Activated CD4-positive, alpha-beta T cell treated with anti-CD3 and anti-CD28 coated beads, Interleukin-2, amount 50 U/mL, for 1 hour (primary cell): ENCODE results near the gene COP1.

Experiments used
- DNase-seq: peaks from one replicate; pipeline ENCODE4 v3.0.0-alpha.2; 2020

The COP1 gene

GRCh38 chr1:176198413-176198812 lies 8.7 kb downstream of the COP1 start:
- no peak for DNase-seq

DNA sequence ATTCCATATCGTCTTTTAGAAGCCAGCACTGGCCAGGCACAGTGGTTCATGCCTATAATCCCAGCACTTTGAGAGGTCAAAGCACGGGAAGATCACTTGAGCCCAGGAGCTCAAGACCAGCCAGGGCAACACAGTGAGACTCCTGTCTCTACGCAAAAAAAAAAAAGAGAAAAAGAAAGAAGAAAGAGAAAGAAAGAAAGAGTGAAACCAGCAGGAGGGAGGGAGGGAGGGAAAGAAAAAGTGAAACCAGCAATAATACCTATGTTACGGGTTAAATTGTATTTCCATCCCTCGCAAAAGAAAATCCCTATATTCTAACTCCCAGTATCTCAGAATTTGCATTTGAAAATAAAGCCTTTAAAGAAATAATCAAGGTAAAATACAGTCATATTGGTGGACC lies 10.4 kb downstream of the COP1 start:
- no peak for DNase-seq

DNA sequence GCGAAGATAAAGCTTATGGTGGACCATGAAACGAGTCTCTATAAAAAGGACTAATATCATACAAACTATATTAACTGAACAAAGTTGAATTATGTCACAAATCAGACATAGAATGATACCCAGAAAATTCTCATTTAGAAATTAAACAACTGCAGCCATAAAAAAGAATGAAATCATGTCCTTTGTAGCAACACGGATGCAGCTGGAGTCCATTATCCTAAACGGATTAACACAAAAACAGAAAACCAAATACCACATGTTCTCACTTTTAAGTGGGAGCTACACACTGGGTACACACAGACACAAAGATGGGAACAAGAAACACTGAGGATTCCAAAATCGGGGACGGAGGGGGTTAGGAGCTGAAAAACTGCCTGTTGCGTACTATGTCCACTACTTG lies 11.5 kb downstream of the COP1 start:
- DNase-seq, result no peak

- no peak for DNase-seq
Observed at GRCh38 chr1:176193663-176194062, 13.4 kb downstream of the COP1 start.

DNA sequence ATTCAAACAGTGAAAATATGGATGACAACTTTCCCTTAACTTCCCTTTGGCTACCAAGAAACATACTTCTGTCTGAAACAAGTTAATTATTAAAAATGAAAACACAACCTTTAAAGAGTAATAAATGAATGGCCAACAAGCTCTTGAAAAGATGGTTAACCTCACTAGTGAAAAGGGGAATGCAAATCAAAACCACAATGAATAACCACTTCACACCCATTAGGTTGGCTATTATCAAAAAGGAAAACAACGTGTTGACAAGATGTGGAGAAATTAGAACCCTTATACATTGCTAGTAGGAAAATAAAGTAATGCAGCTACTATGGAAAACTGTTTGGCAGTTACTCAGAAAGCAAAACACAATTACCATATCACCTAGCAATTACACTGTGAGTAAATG lies 14.1 kb downstream of the COP1 start:
- DNase-seq, result no peak

GRCh38 chr1:176188604-176189003 lies 18.5 kb downstream of the COP1 start:
- DNase-seq, result no peak

DNA sequence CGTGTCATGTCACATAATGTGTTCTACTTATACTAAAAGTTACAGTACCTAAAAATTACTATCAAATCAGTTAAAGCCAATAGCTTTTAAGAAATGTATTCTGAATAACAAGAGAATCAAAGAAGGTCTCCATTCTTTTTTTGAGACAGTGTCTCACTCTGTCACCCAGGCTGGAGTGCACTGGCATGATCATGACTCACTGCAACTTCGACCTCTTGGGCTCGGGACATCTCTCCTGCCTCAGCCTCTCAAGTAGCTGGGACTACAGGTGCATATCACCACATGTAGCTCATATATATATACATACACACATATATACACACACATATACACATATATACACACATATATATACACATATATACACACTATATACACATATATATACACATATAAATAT lies 20.1 kb downstream of the COP1 start:
- DNase-seq, result no peak

DNA sequence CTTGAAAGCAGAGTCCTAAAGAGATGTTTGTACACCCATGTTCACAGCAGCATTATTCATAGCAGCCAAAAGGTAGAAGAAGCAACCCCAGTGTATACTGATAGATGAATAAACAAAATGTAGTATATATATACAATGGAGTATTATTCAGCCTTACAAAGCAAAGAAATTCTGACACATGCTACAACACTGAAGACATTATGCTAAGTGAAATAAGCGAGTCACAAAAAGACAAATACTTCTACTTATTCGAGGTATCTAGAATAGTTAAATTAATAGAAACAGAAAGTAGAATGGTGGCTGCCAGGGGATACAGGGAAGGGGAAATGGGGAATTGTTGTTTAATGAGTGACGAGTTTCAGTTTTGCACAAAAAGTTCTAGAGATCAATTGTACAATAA lies 23.5 kb downstream of the COP1 start:
- no peak for DNase-seq

GRCh38 chr1:176178316-176178715 lies 28.8 kb downstream of the COP1 start:
- no peak for DNase-seq

GRCh38 chr1:176177764-176178163 lies 29.3 kb downstream of the COP1 start:
- no peak for DNase-seq

DNA sequence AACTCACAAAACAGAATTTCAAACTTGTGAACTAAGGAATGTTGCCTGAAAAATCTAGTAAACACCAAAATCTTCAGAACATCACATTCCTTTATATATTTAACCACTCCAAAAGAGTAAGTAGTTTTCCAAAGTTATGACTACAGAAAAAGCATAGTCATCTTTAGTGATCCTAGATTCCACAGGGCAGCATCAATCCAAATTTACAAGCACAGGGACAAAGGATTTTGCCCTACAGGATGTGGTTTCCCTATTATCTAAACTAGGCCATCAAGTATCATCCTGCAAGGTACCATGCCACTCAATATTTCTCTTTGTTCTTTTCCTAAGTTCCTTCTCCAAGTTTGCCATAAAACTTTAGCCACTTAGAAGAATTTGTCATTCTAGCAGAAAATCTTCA lies 33.0 kb downstream of the COP1 start:
- no peak for DNase-seq

- no peak for DNase-seq
Observed at GRCh38 chr1:176172215-176172614, 34.9 kb downstream of the COP1 start.

DNA sequence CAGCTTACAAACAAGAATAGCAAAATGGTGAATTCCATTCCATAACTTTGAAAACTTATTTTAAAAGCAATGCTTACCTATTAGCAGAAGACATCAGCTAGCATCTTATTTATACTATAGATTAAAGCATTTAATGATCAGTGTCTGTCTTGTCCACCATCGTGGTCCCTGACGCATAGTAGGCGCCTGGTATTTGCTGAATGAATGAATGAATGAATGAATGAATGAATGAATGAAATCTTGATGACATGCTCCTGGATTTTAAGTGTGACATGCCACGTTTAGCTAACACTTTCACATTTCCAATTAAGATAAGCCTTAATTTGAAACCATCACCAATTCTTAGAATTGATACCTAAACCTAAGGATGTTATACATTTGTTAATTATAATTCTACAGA lies 39.9 kb downstream of the COP1 start:
- DNase-seq, result no peak

DNA sequence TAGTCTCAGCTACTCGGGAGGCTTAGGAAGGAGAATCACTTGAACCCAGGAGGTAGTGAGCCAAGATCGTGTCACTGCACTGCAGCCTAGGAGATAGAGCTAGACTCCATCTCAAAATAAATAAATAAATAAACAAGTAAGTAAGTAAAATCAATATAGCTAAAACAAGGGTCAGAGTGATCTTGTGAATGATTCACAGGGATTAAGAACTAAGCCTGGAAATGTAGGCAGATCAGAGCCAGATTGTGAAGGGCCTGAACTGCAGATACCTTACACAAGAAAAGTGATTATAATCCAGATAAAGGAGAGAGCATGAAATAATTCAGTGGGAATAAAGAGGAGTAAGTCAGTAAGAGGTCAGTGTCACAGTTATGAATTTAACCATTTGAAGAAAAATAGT lies 41.5 kb downstream of the COP1 start:
- DNase-seq, result no peak

GRCh38 chr1:176164014-176164678 lies 42.9 kb downstream of the COP1 start:
- DNase-seq, result no peak

DNA sequence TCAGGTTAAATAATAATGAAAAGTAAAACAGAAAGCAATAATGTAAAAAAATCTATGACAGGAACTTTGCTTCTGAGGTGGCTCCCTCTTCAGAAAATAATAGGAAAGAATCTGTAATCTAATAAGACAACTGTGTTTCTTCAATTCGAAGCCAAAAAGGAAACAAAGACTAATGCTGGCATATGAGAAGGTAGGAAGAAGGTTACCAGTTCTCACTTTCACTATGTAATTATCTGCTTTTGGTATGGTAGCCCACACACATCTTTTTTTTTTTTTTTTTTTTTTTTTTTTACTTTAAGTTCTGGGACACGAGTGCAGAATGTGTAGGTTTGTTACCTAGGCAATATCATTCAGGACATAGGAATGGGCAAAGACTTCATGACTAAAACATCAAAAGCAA lies 47.1 kb downstream of the COP1 start:
- no peak for DNase-seq

GRCh38 chr1:176157995-176158394 lies 49.1 kb downstream of the COP1 start:
- no peak for DNase-seq

GRCh38 chr1:176149939-176150807 lies 56.9 kb downstream of the COP1 start:
- no peak for DNase-seq

DNA sequence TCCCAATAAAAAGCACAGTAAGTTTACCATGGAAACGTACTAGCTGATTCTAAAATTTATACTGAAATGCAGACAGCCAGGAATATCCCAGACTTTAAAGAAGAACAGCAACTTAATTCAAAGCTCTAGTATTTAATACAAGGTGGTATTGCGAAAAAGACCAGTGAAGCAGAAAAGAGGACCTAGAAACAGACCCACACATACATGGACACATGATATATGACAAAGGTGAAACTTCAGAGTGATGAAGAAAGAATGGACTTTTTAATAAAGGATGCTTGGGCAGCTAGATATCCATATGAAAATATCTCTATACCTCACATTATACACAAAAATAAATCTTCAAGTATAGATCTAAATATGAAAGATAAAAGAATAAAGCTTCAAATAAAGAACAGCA lies 62.6 kb downstream of the COP1 start:
- no peak for DNase-seq

- DNase-seq, result no peak
Observed at GRCh38 chr1:176142973-176143372, 64.1 kb downstream of the COP1 start.

DNA sequence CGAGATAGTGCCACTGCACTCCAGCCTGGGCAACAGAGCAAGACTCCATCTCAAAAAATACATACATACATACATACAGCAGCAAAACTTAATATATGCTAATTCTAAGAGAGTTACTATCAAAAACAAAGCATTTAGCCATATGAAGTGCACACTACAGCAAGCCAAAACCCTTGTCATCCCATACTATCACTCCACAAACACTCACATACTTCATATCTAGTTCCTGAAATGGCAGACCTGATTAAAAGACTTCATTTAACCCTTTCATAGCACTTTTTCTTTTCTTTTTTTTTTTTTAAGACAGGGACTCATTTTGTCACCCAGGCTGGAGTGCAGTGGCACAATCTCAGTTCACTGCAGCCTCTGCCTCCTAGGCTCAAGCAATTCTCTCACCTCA lies 65.6 kb downstream of the COP1 start:
- no peak for DNase-seq

DNA sequence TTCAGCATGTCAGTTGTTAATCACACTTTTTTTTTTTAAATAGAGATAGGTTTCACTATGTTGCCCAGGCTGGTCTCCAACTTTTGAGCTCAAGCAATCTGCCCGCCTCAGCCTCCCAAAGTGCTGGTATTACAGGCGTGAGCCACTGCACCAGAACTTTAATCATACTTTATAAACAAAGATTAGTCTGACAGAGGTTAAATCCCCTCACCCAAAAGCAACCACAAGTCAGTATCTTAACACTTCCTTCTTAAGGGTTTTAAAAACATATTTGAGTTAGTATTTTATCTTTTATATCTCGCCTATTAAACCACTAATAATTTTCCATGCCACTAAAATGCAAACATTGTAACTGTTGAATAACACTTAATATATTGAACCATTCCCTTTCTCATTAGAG lies 70.2 kb downstream of the COP1 start:
- no peak for DNase-seq

- DNase-seq, result no peak
Observed at GRCh38 chr1:176134666-176135065, 72.4 kb downstream of the COP1 start.

GRCh38 chr1:176122282-176122681 lies 84.8 kb downstream of the COP1 start:
- no peak for DNase-seq

DNA sequence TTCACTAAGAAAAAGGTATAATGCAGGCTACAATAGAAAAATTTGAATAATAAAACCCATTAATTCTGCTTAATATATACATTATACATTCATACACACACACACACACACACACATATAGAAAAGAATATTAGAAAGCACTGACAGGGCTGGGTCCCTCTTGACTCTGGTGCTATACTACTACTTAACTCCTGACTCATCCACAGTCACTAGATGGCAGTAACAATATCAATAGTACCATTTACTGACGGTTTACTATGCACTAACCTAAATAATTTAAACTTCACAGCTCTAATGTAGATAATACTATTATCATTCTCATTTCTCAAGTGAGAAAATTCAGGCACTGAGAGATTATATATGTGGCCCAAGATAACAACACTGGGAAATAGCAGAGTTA lies 87.5 kb downstream of the COP1 start:
- DNase-seq, result no peak
